Stimulated activated naive CD8-positive, alpha-beta T cell treated with anti-CD3 and anti-CD28 coated beads, Interleukin-15, Interleukin-2, amounts not matched to agents 100 ng/mL and 50 ng/mL, for 24 hours (primary cell): ENCODE data around the gene DERL3.
A peak's percentile ranks its signal among the peaks of the same experiment; 100 is the strongest.

Source experiments
- H3K27ac Mint-ChIP-seq: one replicate; pipeline ENCODE4 v1.8.0; 2021; ENCODE audit warnings: mild to moderate bottlenecking, mixed read lengths
- H3K27me3 Mint-ChIP-seq: one replicate; pipeline ENCODE4 v1.8.0; 2021; ENCODE audit warnings: mixed read lengths
- H3K36me3 Mint-ChIP-seq: one replicate; pipeline ENCODE4 v1.8.0; 2021; ENCODE audit warnings: low read depth, mixed read lengths
- H3K4me1 Mint-ChIP-seq: one replicate; pipeline ENCODE4 v1.8.0; 2021; ENCODE audit warnings: low read depth, mixed read lengths
- H3K4me3 Mint-ChIP-seq: one replicate; pipeline ENCODE4 v1.8.0; 2021; ENCODE audit warnings: mild to moderate bottlenecking, mixed read lengths
- H3K9me3 Mint-ChIP-seq: one replicate; pipeline ENCODE4 v1.8.0; 2021; ENCODE audit warnings: mixed read lengths

DERL3 gene

GRCh38 chr22:23856721-23857605 is 18.2 kb upstream of the DERL3 start:
- Mint-ChIP-seq H3K9me3 (no peaks in the 10 kb centered on the region), H3K4me1 (peaks cover 19% of the 10 kb centered on the region), H3K4me3 (peak overlapping the region; percentile 89), H3K27me3 (no peaks in the 10 kb centered on the region), H3K36me3 (no peaks in the 10 kb centered on the region), H3K27ac (peak overlapping the region; percentile 85)

DNA sequence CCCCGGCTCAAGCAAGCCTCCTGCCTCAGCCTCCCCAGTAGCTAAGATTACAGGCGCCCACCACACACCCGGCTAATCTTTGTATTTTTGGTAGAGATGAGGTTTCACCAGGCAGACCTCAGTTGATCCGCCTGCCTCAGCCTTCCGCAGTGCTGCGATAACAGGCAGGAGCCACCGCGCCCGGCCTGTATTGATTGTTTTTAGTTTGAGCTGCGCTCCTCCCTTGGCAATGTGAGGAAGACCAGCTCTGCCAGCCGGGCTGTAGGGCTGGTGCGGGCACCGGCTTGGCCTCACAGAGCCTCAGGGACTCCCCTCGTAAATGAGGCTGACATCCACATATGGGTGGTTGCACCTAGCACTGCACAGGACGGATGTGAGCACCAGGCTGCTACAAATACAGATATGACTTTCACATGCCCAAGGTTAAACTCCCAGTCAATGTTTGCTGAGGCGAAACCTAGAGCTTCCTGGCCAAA is 11.4 kb upstream of the DERL3 start:
- Mint-ChIP-seq H3K36me3 (no peaks in the 10 kb centered on the region), H3K4me3 (peak overlapping the region; percentile 35), H3K27ac (no peak overlapping the region), H3K4me1 (peaks cover 11% of the 10 kb centered on the region), H3K9me3 (no peaks in the 10 kb centered on the region), H3K27me3 (no peaks in the 10 kb centered on the region)

DNA sequence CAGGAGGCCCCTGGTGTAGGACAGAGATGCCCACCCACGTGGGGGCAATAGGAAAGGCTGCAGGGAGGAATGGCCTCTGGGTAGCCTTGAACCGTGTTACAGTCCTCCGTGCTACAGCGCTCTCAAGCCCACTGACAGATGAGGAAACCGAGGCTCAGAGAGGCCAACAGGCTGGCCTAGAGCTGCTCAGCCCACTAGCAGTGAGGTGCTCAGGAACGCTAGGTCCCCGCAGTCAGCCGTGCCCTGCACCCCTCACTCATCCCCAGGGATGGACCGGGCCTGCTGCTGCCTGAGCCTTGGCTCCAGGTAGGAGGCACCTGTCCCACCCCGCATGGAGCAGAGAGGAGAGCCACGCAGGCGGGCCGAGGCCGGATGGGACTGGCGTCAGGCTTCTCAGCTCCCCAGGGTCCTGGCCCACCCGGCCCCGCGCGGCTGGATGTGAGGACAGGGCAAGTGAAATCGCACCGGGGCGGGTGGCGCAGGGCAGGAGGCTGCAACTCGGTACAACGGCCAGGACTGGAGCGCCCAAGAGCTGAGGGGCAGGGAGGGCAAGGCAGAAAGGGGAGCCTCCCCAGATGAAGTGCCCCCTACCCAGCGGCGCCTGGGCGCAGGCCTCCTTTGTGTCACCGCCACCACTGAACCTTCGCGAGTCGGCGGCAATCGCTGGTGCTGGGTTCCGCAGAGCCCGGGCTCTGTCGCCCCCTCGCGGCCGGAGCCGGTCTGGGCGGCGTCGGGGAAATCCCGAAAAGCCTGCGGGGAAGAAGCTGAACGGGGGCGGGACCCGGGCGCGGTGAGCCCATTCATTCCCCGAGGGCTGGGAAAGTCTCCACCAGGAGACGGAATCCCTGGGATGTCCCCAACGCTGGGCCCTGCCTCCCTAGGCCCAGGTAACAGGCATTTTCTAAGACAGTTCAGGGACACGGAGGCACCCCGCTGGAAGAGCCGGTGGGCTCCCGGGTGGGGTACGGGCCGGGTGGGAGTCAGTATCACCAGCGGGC is 10.5 kb upstream of the DERL3 start:
- no peak overlapping the region for H3K4me3 Mint-ChIP-seq
- H3K9me3 Mint-ChIP-seq: no peaks in the 10 kb centered on the region
- H3K36me3 Mint-ChIP-seq: no peaks in the 10 kb centered on the region
- no peak overlapping the region for H3K27ac Mint-ChIP-seq
- H3K27me3 Mint-ChIP-seq: no peaks in the 10 kb centered on the region
- H3K4me1 Mint-ChIP-seq: peaks cover 15% of the 10 kb centered on the region

- H3K4me1 Mint-ChIP-seq: peaks cover 15% of the 10 kb centered on the region
- no peak overlapping the region for H3K27ac Mint-ChIP-seq
- no peaks in the 10 kb centered on the region for H3K9me3 Mint-ChIP-seq
- H3K27me3 Mint-ChIP-seq: no peaks in the 10 kb centered on the region
- H3K4me3 Mint-ChIP-seq: no peak overlapping the region
- no peaks in the 10 kb centered on the region for H3K36me3 Mint-ChIP-seq
These were observed 9.4 kb upstream of the DERL3 start for GRCh38 chr22:23847991-23848864.

GRCh38 chr22:23847310-23847920 is 8.6 kb upstream of the DERL3 start:
- Mint-ChIP-seq H3K36me3 (no peaks in the 10 kb centered on the region), H3K27ac (no peak overlapping the region), H3K4me1 (peaks cover 15% of the 10 kb centered on the region), H3K27me3 (no peaks in the 10 kb centered on the region), H3K9me3 (no peaks in the 10 kb centered on the region), H3K4me3 (no peak overlapping the region)

- Mint-ChIP-seq H3K27ac (no peak overlapping the region), H3K4me1 (peaks cover 15% of the 10 kb centered on the region)
These were observed 7.3 kb upstream of the DERL3 start for GRCh38 chr22:23846081-23846469.

GRCh38 chr22:23845265-23846080 is 6.7 kb upstream of the DERL3 start:
- Mint-ChIP-seq H3K4me1 (peaks cover 15% of the 10 kb centered on the region), H3K27ac (no peak overlapping the region), H3K4me3 (no peak overlapping the region), H3K27me3 (no peaks in the 10 kb centered on the region), H3K36me3 (no peaks in the 10 kb centered on the region), H3K9me3 (no peaks in the 10 kb centered on the region)

More at GRCh38 chr22:23846081-23846469, 7.3 kb upstream of the DERL3 start:
- H3K27me3 Mint-ChIP-seq: no peaks in the 10 kb centered on the region
- H3K36me3 Mint-ChIP-seq: no peaks in the 10 kb centered on the region
- no peak overlapping the region for H3K4me3 Mint-ChIP-seq
- no peaks in the 10 kb centered on the region for H3K9me3 Mint-ChIP-seq

- Mint-ChIP-seq H3K4me3 (no peak overlapping the region), H3K9me3 (no peaks in the 10 kb centered on the region), H3K36me3 (no peaks in the 10 kb centered on the region), H3K27ac (no peak overlapping the region), H3K27me3 (no peaks in the 10 kb centered on the region), H3K4me1 (peaks cover 17% of the 10 kb centered on the region)
These were observed 6.0 kb upstream of the DERL3 start for GRCh38 chr22:23844739-23845202.

DNA sequence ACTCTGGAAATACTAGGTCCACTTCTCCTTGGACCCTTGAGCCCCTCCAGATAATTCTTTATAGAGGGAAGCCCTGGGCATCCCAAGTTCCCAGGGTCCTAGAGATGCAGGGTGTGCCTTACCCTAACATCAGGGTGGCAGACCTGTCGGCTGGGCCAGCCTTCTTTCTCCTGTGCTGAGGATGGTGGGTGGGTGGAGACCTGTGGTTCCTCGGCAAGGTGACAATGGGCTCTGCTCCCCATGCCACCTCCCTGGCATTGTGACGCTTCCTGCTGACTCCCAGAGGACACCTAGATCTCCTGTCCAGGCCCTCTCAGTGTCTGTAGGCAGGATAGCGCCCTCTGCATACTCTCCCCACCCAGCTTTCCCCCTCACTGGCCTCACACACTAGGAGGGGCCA is 3.8 kb upstream of the DERL3 start:
- peaks cover 3% of the 10 kb centered on the region for H3K27me3 Mint-ChIP-seq
- no peaks in the 10 kb centered on the region for H3K36me3 Mint-ChIP-seq
- peaks cover 36% of the 10 kb centered on the region for H3K4me1 Mint-ChIP-seq
- no peaks in the 10 kb centered on the region for H3K9me3 Mint-ChIP-seq
- no peak overlapping the region for H3K27ac Mint-ChIP-seq
- no peak overlapping the region for H3K4me3 Mint-ChIP-seq

DNA sequence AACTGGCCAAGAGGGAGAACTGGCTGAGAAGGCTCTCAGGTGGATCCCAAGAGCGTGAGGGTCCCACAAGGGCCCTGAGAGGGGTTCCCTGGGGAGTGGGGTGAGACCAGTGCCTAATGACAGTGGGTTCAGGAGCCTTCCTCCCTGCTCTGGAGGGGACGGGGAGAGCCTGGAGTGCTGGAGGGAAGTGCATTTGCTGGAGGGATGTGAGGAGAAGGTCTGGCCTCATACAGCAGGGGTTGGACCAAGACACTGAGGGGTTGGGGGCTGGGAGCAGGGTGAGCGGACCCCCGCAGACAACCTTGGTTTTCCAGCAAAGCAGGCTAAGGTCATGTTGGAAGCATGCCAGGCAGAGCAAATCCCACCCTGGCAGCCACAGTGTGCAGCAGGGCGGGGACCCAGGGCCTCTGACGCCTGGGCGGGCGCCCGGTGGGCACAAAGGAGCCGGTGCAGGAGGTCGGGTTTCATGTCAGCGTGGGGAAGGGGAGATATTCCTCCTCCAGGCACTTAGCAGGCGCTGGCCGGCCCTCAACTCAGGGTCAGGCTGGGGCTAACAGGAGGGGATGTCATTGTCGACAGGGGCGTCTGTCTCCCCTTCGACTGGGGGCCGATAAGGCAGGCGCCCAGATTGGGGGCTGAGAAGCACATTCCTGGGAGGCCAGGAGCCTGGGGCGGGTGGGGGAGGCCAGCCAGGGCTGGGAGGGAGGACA is 3.1 kb upstream of the DERL3 start:
- H3K27me3 Mint-ChIP-seq: peaks cover 3% of the 10 kb centered on the region
- no peak overlapping the region for H3K27ac Mint-ChIP-seq
- H3K9me3 Mint-ChIP-seq: no peaks in the 10 kb centered on the region
- H3K4me1 Mint-ChIP-seq: peaks cover 40% of the 10 kb centered on the region
- H3K4me3 Mint-ChIP-seq: no peak overlapping the region
- no peaks in the 10 kb centered on the region for H3K36me3 Mint-ChIP-seq

- no peak overlapping the region for H3K27ac Mint-ChIP-seq
- H3K36me3 Mint-ChIP-seq: no peaks in the 10 kb centered on the region
- peaks cover 3% of the 10 kb centered on the region for H3K27me3 Mint-ChIP-seq
- no peak overlapping the region for H3K4me3 Mint-ChIP-seq
- H3K9me3 Mint-ChIP-seq: no peaks in the 10 kb centered on the region
- peaks cover 37% of the 10 kb centered on the region for H3K4me1 Mint-ChIP-seq
These were observed 2.5 kb upstream of the DERL3 start for GRCh38 chr22:23841292-23841691.

GRCh38 chr22:23840026-23840425 is 1.2 kb upstream of the DERL3 start:
- H3K4me3 Mint-ChIP-seq: peak overlapping the region; percentile 15
- H3K4me1 Mint-ChIP-seq: peaks cover 32% of the 10 kb centered on the region
- no peak overlapping the region for H3K27ac Mint-ChIP-seq
- peaks cover 3% of the 10 kb centered on the region for H3K27me3 Mint-ChIP-seq
- no peaks in the 10 kb centered on the region for H3K9me3 Mint-ChIP-seq
- peaks cover 8% of the 10 kb centered on the region for H3K36me3 Mint-ChIP-seq
